Spleen (tissue), 11 donors: ENCODE results near the gene SMC6. TPM values are rescaled to one million over a fixed set of nuclear protein-coding genes. Genes with fewer than 3 reads are reported as not detected.

Experiments used
- DNase-seq: peaks from one replicate; pipeline ENCODE4 v3.0.0-alpha.2; 2020
- H3K27ac ChIP-seq, 8 donors: fragments of 200-600 bp; sonication (generic) in 7 of 8; 1 replicate in 4 of 8; 2 replicates in 4 of 8; pipeline versions ENCODE4 v1.5.0 to v1.8.0; 2016 to 2021; ENCODE audit warnings: inconsistent platforms in 4 of 8, mild to moderate bottlenecking in 4 of 8, moderate library complexity in 1 of 8
- H3K27me3 ChIP-seq, 7 donors: fragments of 200-600 bp; sonication (generic) in 6 of 7; replicated peaks in 1 of 7; 1 replicate in 4 of 7; 2 replicates in 3 of 7; pipeline versions ENCODE4 v1.5.0 to v1.8.0; 2016 to 2021; ENCODE audit warnings: inconsistent platforms in 3 of 7, mild to moderate bottlenecking in 1 of 7
- H3K36me3 ChIP-seq, 6 donors: fragments of 200-600 bp; sonication (generic) in 5 of 6; 1 replicate in 4 of 6; 2 replicates in 2 of 6; pipeline versions ENCODE4 v1.5.0 to v1.8.0; 2016 to 2021; ENCODE audit warnings: inconsistent platforms in 2 of 6
- H3K4me1 ChIP-seq, 6 donors: fragments of 200-600 bp; sonication (generic) in 5 of 6; 1 replicate in 3 of 6; 2 replicates in 3 of 6; pipeline versions ENCODE4 v1.5.0 to v1.8.0; 2016 to 2021; ENCODE audit warnings: inconsistent platforms in 3 of 6
- H3K4me3 ChIP-seq, 8 donors: fragments of 200-600 bp; sonication (generic) in 7 of 8; 1 replicate in 4 of 8; 2 replicates in 4 of 8; pipeline versions ENCODE4 v1.5.0 to v1.8.0; 2016 to 2021; ENCODE audit warnings: inconsistent platforms in 4 of 8, mild to moderate bottlenecking in 4 of 8, moderate library complexity in 2 of 8
- H3K9me3 ChIP-seq, 8 donors: fragments of 200-600 bp; sonication (generic) in 7 of 8; 1 replicate in 4 of 8; 2 replicates in 4 of 8; pipeline versions ENCODE4 v1.5.0 to v1.8.0; 2016 to 2021; ENCODE audit warnings: inconsistent platforms in 4 of 8
- CTCF ChIP-seq, 11 experiments: fragments of 200-600 bp in 7 of 11; fragments of 450-650 bp in 4 of 11; sonication (generic) in 4 of 11; IDR thresholded peaks in 8 of 11; conservative IDR thresholded peaks in 3 of 11; 1 replicate in 7 of 11; 2 replicates in 4 of 11; pipeline versions ENCODE4 v1.4.0 to v1.8.0; 2016 to 2021; ENCODE audit warnings: antibody characterized with exemption in 11 of 11, inconsistent platforms in 4 of 11, mild to moderate bottlenecking in 1 of 11
- POLR2A ChIP-seq, 3 donors: fragments of 450-650 bp; IDR thresholded peaks; one replicate each; pipeline ENCODE4 v1.5.1; 2017; ENCODE audit warnings: antibody characterized with exemption in 3 of 3, mild to moderate bottlenecking in 1 of 3
- POLR2AphosphoS5 ChIP-seq, 3 donors: sonication (generic); formaldehyde crosslinking; IDR thresholded peaks; one replicate each; pipeline ENCODE4 v1.5.1; 2017; ENCODE audit warnings: antibody characterized with exemption in 3 of 3
- WGBS, 5 donors: extraction: QIAGEN DNeasy Blood & Tissue Kit in 3 of 5; methylation state at CpG; one replicate each; pipeline versions ENCODE4 v1.1.5 to v1.1.7; 2013 to 2018; 5-methylcytosine and 5-hydroxymethylcytosine counted together
- intact Hi-C: fragments of 100-400 bp; cut with DNase I; formaldehyde crosslinking; loops from one replicate; pipeline ENCODE4 v1.15.0; 2023; ENCODE audit warnings: low total_unique reads
- polyA plus RNA-seq, 3 donors: library from polyadenylated mRNA; stranded (reverse); fragments of 200-250 nt; gene quantifications; one replicate each; pipeline ENCODE4 v1.2.1, GENCODE V29; 2013
- total RNA-seq, 7 donors: library from RNA; depleted of rRNA in 3 of 7; stranded (reverse); fragments of >200 nt in 3 of 7; fragmentation: NEBNext Ultra II Directional in 4 of 7; extraction: Animal tissue kit (Norgen Biotek cat#: 25700) in 4 of 7; gene quantifications; one replicate each; pipeline versions ENCODE4 v1.1.0 to v1.2.1, GENCODE V29; 2016 to 2021
- donor health status: healthy with polysubstance abuse.
- donor health status: DM: no; HTN: no; CAD: no; lungs with moderate emphysema.
- donor health status: DM: no; HTN: no; CAD: no.
- donor health status: Bipolar disorder and iron deficiency.
- donor health status: healthy.
- donor health status: DM: no; HTN: no; CAD: no.
- donor health status: DM: yes; HTN: yes; CAD: no.

SMC6 gene
- total and polyA plus RNA-seq, 10 donors: 17.6 to 44.8 (median 29.0) TPM

GRCh38 chr2:17644997-17645720 is 108.5 kb downstream of the SMC6 start:
- no peak for DNase-seq
- no peak overlapping the region for H3K4me3 ChIP-seq
- peaks cover 0 to 22% (median 11%) of the 10 kb centered on the region in 6 donors for H3K4me1 ChIP-seq
- intact Hi-C loops: no loop called here
- no peaks in the 10 kb centered on the region for H3K36me3 ChIP-seq
- H3K27ac ChIP-seq: no peak overlapping the region
- no peaks in the 10 kb centered on the region for H3K9me3 ChIP-seq
- no peaks in the 10 kb centered on the region for H3K27me3 ChIP-seq
- no peak for TF ChIP-seq POLR2A (IDR thresholded peaks at IDR 0.05)
- no peak for TF ChIP-seq POLR2AphosphoS5 (IDR thresholded peaks at IDR 0.05)
- TF ChIP-seq CTCF (IDR thresholded peaks at IDR 0.05 in 8 of 11, conservative IDR thresholded peaks at IDR 0.05 in 3 of 11): no peak
- WGBS, 5 donors: 77 to 95% (median 83%) methylated on average over 4 of the region's 4 CpGs

GRCh38 chr2:17643031-17643615 is 110.5 kb downstream of the SMC6 start:
- intact Hi-C loops: no loop called here
- H3K4me1 ChIP-seq: peaks cover 0 to 22% (median 11%) of the 10 kb centered on the region in 6 donors
- no peak overlapping the region for H3K27ac ChIP-seq
- WGBS, 5 donors: 57 to 83% (median 77%) methylated on average over 6 of the region's 6 CpGs
- H3K4me3 ChIP-seq: no peak overlapping the region
- DNase-seq: no peak
- H3K36me3 ChIP-seq: no peaks in the 10 kb centered on the region
- no peaks in the 10 kb centered on the region for H3K27me3 ChIP-seq
- no peaks in the 10 kb centered on the region for H3K9me3 ChIP-seq
- TF ChIP-seq POLR2AphosphoS5 (IDR thresholded peaks at IDR 0.05): no peak
- TF ChIP-seq CTCF (IDR thresholded peaks at IDR 0.05 in 8 of 11, conservative IDR thresholded peaks at IDR 0.05 in 3 of 11): no peak
- no peak for TF ChIP-seq POLR2A (IDR thresholded peaks at IDR 0.05)

- Histone ChIP-seq H3K36me3 (no peaks in the 10 kb centered on the region), H3K4me3 (no peak overlapping the region), H3K27me3 (no peaks in the 10 kb centered on the region), H3K4me1 (peaks cover 0 to 9% (median 3%) of the 10 kb centered on the region in 6 donors), H3K9me3 (no peaks in the 10 kb centered on the region), H3K27ac (no peak overlapping the region)
- TF ChIP-seq CTCF (IDR thresholded peaks at IDR 0.05 in 8 of 11, conservative IDR thresholded peaks at IDR 0.05 in 3 of 11) (no peak), POLR2A (IDR thresholded peaks at IDR 0.05) (no peak)
- intact Hi-C loops: no loop called here
- WGBS, 5 donors: 86 to 99% (median 92%) methylated on average over 2 of the region's 2 CpGs
- DNase-seq: no peak
Observed at GRCh38 chr2:17640406-17640805, 113.2 kb downstream of the SMC6 start.

GRCh38 chr2:17638196-17638743 is 115.3 kb downstream of the SMC6 start:
- no peak for DNase-seq
- no peak for TF ChIP-seq POLR2A (IDR thresholded peaks at IDR 0.05)
- no peak for TF ChIP-seq CTCF (IDR thresholded peaks at IDR 0.05 in 8 of 11, conservative IDR thresholded peaks at IDR 0.05 in 3 of 11)
- no peak for TF ChIP-seq POLR2AphosphoS5 (IDR thresholded peaks at IDR 0.05)
- H3K9me3 ChIP-seq: no peaks in the 10 kb centered on the region
- WGBS, 5 donors: 83 to 95% (median 90%) methylated on average over 7 of the region's 7 CpGs
- H3K27me3 ChIP-seq: no peaks in the 10 kb centered on the region
- H3K4me3 ChIP-seq: no peak overlapping the region
- intact Hi-C loops: no loop called here
- peaks cover 0 to 4% (median 0%) of the 10 kb centered on the region in 6 donors for H3K4me1 ChIP-seq
- no peak overlapping the region for H3K27ac ChIP-seq
- H3K36me3 ChIP-seq: no peaks in the 10 kb centered on the region
